MM.1S (cell line): ENCODE data around the gene SOCS2.

ENCODE experiments used
- DNase-seq: peaks from one replicate; pipeline ENCODE4 v3.0.0-alpha.2; 2015
- H2AFZ ChIP-seq: fragments of 300-600 bp; sonication (generic); 2 replicates; pipeline ENCODE4 v1.6.0; 2016; ENCODE audit warnings: antibody characterized with exemption, low read length
- H3F3A ChIP-seq: fragments of 300-600 bp; sonication (generic); 2 replicates; pipeline ENCODE4 v1.6.1; 2016; ENCODE audit warnings: mild to moderate bottlenecking, antibody characterized with exemption, low read length, moderate library complexity, mixed read lengths; ENCODE audit not compliant: insufficient read depth
- H3K27ac ChIP-seq: fragments of 300-600 bp; sonication (generic); 2 replicates; pipeline ENCODE4 v1.5.1; 2016; ENCODE audit warnings: mild to moderate bottlenecking, low read length
- H3K27me3 ChIP-seq: fragments of 300-600 bp; sonication (generic); replicated peaks from 2 replicates; pipeline ENCODE4 v1.6.0; 2016; ENCODE audit warnings: low read length; ENCODE audit not compliant: insufficient read depth
- H3K36me3 ChIP-seq: fragments of 300-600 bp; sonication (generic); replicated peaks from 2 replicates; pipeline ENCODE4 v1.6.1; 2016; ENCODE audit warnings: mild to moderate bottlenecking, low read length, mixed read lengths; ENCODE audit not compliant: insufficient read depth
- H3K4me1 ChIP-seq: fragments of 300-600 bp; sonication (generic); 2 replicates; pipeline ENCODE4 v1.6.1; 2016; ENCODE audit warnings: low read length, mixed read lengths
- H3K4me2 ChIP-seq: fragments of 300-600 bp; sonication (generic); 2 replicates; pipeline ENCODE4 v1.6.0; 2016; ENCODE audit warnings: low read depth, low read length
- H3K4me3 ChIP-seq: fragments of 300-600 bp; sonication (generic); 2 replicates; pipeline ENCODE4 v1.5.1; 2016; ENCODE audit warnings: low read length, mixed read lengths
- H3K79me2 ChIP-seq: fragments of 300-600 bp; sonication (generic); 2 replicates; pipeline ENCODE4 v1.6.1; 2016; ENCODE audit warnings: mixed run types, low read length, mixed read lengths
- H3K9ac ChIP-seq: fragments of 300-600 bp; sonication (generic); 2 replicates; pipeline ENCODE4 v1.6.1; 2016; ENCODE audit warnings: low read length, mixed read lengths
- H3K9me2 ChIP-seq: fragments of 300-600 bp; sonication (generic); replicated peaks from 2 replicates; pipeline ENCODE4 v1.6.1; 2016; ENCODE audit warnings: mild to moderate bottlenecking, low read length, mixed read lengths; ENCODE audit not compliant: insufficient read depth
- H3K9me3 ChIP-seq: fragments of 300-600 bp; sonication (generic); replicated peaks from 2 replicates; pipeline ENCODE4 v1.6.1; 2016; ENCODE audit warnings: mild to moderate bottlenecking, low read length, mixed read lengths; ENCODE audit not compliant: insufficient read depth
- H4K20me1 ChIP-seq: fragments of 300-600 bp; sonication (generic); 2 replicates; pipeline ENCODE4 v1.6.1; 2016; ENCODE audit warnings: mild to moderate bottlenecking, low read length, moderate library complexity, mixed read lengths; ENCODE audit not compliant: insufficient read depth
- EZH2 ChIP-seq: fragments of 300-600 bp; sonication (generic); optimal IDR thresholded peaks from 2 replicates; pipeline ENCODE3; 2017; ENCODE audit warnings: low read depth, mild to moderate bottlenecking, antibody characterized with exemption, low read length, mixed read lengths
- EZH2phosphoT487 ChIP-seq: fragments of 300-600 bp; sonication (generic); IDR thresholded peaks from 2 replicates; pipeline ENCODE4 v1.6.1; 2018; ENCODE audit warnings: antibody characterized with exemption, low read length
- TF ChIP-seq, protein P1 (sequence below): fragments of 300-600 bp; sonication (generic); IDR thresholded peaks from 2 replicates; pipeline ENCODE4 v1.5.1; 2016; ENCODE audit warnings: antibody characterized with exemption, low read length, mixed read lengths

Gene SOCS2

GRCh38 chr12:93573552-93574223 lies 1.2 kb downstream of the SOCS2 start:
- no peaks in the 10 kb centered on the region for H3K27me3 ChIP-seq
- no peak overlapping the region for H3K4me3 ChIP-seq
- no peak for TF ChIP-seq EZH2
- H3K9me3 ChIP-seq: no peaks in the 10 kb centered on the region
- H3K79me2 ChIP-seq: no peaks in the 10 kb centered on the region
- H3F3A ChIP-seq: peaks cover 29% of the 10 kb centered on the region
- no peaks in the 10 kb centered on the region for H3K9me2 ChIP-seq
- peaks cover 8% of the 10 kb centered on the region; the same call in 1 of the 2 replicates for H3K4me1 ChIP-seq
- no peak overlapping the region for H3K27ac ChIP-seq
- no peak overlapping the region for H2AFZ ChIP-seq
- no peak for DNase-seq
- no peak overlapping the region for H3K9ac ChIP-seq
- no peak overlapping the region for H3K4me2 ChIP-seq
- no peaks in the 10 kb centered on the region for H3K36me3 ChIP-seq
- no peaks in the 10 kb centered on the region for H4K20me1 ChIP-seq

DNA sequence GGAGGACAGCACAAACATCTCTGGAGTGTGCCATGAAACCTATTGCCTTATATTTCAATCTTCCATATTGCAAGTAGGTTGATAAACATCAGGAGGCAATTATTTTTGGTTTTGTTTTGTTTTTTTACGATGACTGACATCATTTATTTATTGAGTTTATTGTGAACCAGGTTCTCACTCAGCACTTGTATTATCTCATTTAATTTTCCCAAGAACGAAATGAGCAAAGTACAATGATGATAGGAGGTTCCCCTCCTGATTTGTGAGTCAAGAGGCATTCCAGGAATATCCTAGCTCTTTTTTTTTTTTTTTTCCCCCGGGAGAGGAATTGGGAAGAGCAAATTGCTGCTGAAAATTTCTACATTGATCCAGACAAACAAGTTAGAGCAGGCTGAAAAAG lies 4.7 kb downstream of the SOCS2 start:
- H4K20me1 ChIP-seq: no peaks in the 10 kb centered on the region
- H3K4me2 ChIP-seq: no peak overlapping the region
- no peaks in the 10 kb centered on the region for H3K79me2 ChIP-seq
- H3K27me3 ChIP-seq: no peaks in the 10 kb centered on the region
- no peak overlapping the region for H2AFZ ChIP-seq
- no peak overlapping the region for H3K4me3 ChIP-seq
- no peak for TF ChIP-seq EZH2
- TF ChIP-seq EZH2phosphoT487: no peak
- TF ChIP-seq, protein P1, sequence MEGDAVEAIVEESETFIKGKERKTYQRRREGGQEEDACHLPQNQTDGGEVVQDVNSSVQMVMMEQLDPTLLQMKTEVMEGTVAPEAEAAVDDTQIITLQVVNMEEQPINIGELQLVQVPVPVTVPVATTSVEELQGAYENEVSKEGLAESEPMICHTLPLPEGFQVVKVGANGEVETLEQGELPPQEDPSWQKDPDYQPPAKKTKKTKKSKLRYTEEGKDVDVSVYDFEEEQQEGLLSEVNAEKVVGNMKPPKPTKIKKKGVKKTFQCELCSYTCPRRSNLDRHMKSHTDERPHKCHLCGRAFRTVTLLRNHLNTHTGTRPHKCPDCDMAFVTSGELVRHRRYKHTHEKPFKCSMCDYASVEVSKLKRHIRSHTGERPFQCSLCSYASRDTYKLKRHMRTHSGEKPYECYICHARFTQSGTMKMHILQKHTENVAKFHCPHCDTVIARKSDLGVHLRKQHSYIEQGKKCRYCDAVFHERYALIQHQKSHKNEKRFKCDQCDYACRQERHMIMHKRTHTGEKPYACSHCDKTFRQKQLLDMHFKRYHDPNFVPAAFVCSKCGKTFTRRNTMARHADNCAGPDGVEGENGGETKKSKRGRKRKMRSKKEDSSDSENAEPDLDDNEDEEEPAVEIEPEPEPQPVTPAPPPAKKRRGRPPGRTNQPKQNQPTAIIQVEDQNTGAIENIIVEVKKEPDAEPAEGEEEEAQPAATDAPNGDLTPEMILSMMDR: no peak
- peaks cover 4% of the 10 kb centered on the region; the same call in 1 of the 2 replicates for H3K4me1 ChIP-seq
- no peak overlapping the region for H3K27ac ChIP-seq
- H3F3A ChIP-seq: 0 out of 2 replicates have a peak, but pooled peaks cover under 1% of the 10 kb centered on the region
- no peak for DNase-seq
- no peaks in the 10 kb centered on the region for H3K36me3 ChIP-seq
- H3K9ac ChIP-seq: no peak overlapping the region
- H3K9me2 ChIP-seq: no peaks in the 10 kb centered on the region
- H3K9me3 ChIP-seq: no peaks in the 10 kb centered on the region

DNA sequence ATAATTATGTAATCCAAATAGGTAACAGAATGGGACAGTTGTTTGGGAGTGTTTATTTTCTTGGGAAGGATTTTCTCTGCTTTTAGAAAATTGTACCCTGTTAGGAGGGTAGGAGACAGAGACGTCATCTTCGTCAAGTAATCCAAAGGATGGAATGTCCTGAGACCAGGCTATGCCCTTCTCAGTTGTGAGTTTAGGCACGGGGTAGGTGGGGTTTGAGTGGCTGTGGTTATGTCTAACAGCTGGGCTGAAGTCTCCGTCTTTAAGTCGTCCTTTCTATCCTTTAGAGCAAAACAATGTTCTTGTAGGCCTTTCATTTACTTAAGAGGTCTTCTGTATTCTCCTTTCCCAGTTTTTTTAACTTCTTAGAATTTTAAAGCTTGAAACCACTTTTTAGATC lies 5.7 kb downstream of the SOCS2 start:
- Histone ChIP-seq H3K79me2 (no peaks in the 10 kb centered on the region), H3K9me3 (no peaks in the 10 kb centered on the region), H3K4me3 (no peak overlapping the region), H4K20me1 (no peaks in the 10 kb centered on the region), H3K9ac (no peak overlapping the region), H3K4me1 (no peaks in the 10 kb centered on the region), H3F3A (no peaks in the 10 kb centered on the region), H3K4me2 (no peak overlapping the region), H3K27ac (no peak overlapping the region), H3K36me3 (no peaks in the 10 kb centered on the region), H3K27me3 (no peaks in the 10 kb centered on the region), H2AFZ (no peak overlapping the region), H3K9me2 (no peaks in the 10 kb centered on the region)
- no peak for DNase-seq
- TF ChIP-seq, protein P1: no peak
- no peak for TF ChIP-seq EZH2phosphoT487
- TF ChIP-seq EZH2: no peak

- no peak overlapping the region for H3K9ac ChIP-seq
- TF ChIP-seq, protein P1: no peak
- no peak for TF ChIP-seq EZH2phosphoT487
- no peak for TF ChIP-seq EZH2
Observed at GRCh38 chr12:93580682-93581081, 8.2 kb downstream of the SOCS2 start.

More at GRCh38 chr12:93580682-93581081, 8.2 kb downstream of the SOCS2 start:
- H3K4me3 ChIP-seq: no peak overlapping the region
- no peak for DNase-seq
- no peaks in the 10 kb centered on the region for H3F3A ChIP-seq
- H3K9me3 ChIP-seq: no peaks in the 10 kb centered on the region
- no peaks in the 10 kb centered on the region for H3K36me3 ChIP-seq
- no peak overlapping the region for H3K27ac ChIP-seq
- H3K4me2 ChIP-seq: no peak overlapping the region
- H2AFZ ChIP-seq: no peak overlapping the region
- H3K4me1 ChIP-seq: no peaks in the 10 kb centered on the region
- H4K20me1 ChIP-seq: no peaks in the 10 kb centered on the region
- no peaks in the 10 kb centered on the region for H3K79me2 ChIP-seq
- H3K9me2 ChIP-seq: no peaks in the 10 kb centered on the region
- H3K27me3 ChIP-seq: no peaks in the 10 kb centered on the region
